ENCODE measurements around the gene ZSCAN25. TPM values are rescaled to one million over a fixed set of nuclear protein-coding genes. Genes with fewer than 3 reads are reported as not detected.
"Not testable (repeated sequence)": the region's sequence is repeated elsewhere in the genome, so short reads cannot be mapped to it uniquely, and the experiment has no call there.

The ZSCAN25 gene
- polyA plus RNA-seq (12.1 and 12.2 TPM in 2 replicates), polyA minus RNA-seq (21.9 and 23.2 TPM in 2 replicates)

DNA sequence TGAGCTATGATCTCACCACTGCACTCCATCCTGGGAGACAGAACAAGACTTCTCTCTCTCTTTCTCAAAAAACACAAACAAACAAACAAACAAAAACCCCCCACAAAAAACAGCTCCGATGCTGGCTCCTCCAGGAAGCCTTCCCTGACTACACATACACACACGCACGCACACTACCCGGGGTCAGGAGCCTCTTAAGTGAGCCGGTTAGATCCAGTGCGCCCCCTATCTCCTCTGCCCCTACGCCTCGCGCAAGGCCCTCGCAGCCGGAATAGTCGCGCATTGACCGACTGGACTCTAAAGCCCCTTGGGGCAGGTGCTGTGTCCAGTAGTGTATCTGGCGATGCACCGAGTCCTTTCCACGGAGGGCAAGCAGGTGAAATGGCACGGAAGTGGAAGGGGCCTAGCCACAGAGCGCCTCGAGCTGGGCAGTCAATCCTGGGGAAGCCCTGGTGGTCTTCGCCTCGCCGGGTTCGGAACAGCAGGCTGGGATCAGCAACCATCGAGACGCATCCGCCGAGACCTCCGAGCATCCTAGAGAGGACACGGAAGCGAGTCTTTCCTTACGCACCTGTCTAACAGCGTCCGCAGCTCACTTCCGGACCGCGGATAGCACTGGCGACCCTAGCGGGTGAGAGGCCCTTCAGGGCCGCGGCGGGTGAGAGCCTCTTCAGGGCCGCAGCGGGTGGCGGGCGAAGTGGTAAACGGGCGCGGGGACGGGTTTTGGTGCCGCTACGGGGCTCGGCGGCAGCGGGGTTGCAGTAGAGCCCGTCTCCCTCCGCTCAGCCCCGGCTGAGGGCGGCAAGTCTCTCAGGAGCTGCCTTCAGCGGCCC is at the start of gene ZSCAN25:
ZSCAN25 (plus strand) TSS at position 588 of the 833 bp plus-strand sequence. CDS start 2,661 bp downstream, outside the sequence.
- Histone ChIP-seq H3K4me3 (ENCODE audit: low read length) (peak within 1 kb of the TSS; percentile 99), H2AFZ (ENCODE audit: low read depth, low read length) (peak within 1 kb of the TSS; percentile 95), H3F3A (ENCODE audit: insufficient read depth, low read length, poor library complexity, severe bottlenecking) (no peaks in the 10 kb centered on the region), H3K27me3 (ENCODE audit: insufficient read depth, low read depth, low read length) (no peaks in the 10 kb centered on the region), H3K36me3 (ENCODE audit: insufficient read depth, low read length) (peaks cover 6% of the 10 kb centered on the region), H3K9me2 (ENCODE audit: insufficient read depth, low read length) (no peaks in the 10 kb centered on the region), H3K79me2 (replicated peaks; ENCODE audit: insufficient read depth, low read length) (peaks cover 16% of the 10 kb centered on the region), H4K20me1 (ENCODE audit: insufficient read depth) (no peaks in the 10 kb centered on the region), H3K9ac (ENCODE audit: low read length) (peak within 1 kb of the TSS; percentile 94), H3K4me2 (ENCODE audit: low read length) (peak within 1 kb of the TSS; percentile 63), H3K9me3 (ENCODE audit: low read length) (no peaks in the 10 kb centered on the region), H3K27ac (ENCODE audit: low read length) (peak within 1 kb of the TSS; percentile 83)
- TF ChIP-seq EP300 (conservative IDR thresholded peaks at IDR 0.05; ENCODE audit: poor library complexity, severe bottlenecking) (peak; percentile 52), RAD21 (conservative IDR thresholded peaks at IDR 0.05) (peak; percentile 51), SMC3 (conservative IDR thresholded peaks at IDR 0.05; ENCODE audit: poor library complexity) (peak; percentile 68), POLR2AphosphoS5 (IDR thresholded peaks at IDR 0.05) (peak; percentile 92), MXI1 (conservative IDR thresholded peaks at IDR 0.05; ENCODE audit: poor library complexity, severe bottlenecking) (peak; percentile 81), EZH2 (IDR thresholded peaks at IDR 0.05; ENCODE audit: borderline replicate concordance, insufficient read depth, low read length, poor library complexity, severe bottlenecking) (no peak), TAF1 (IDR thresholded peaks at IDR 0.05; ENCODE audit: low read depth) (peak; percentile 95)
- TF ChIP-seq, protein P1, sequence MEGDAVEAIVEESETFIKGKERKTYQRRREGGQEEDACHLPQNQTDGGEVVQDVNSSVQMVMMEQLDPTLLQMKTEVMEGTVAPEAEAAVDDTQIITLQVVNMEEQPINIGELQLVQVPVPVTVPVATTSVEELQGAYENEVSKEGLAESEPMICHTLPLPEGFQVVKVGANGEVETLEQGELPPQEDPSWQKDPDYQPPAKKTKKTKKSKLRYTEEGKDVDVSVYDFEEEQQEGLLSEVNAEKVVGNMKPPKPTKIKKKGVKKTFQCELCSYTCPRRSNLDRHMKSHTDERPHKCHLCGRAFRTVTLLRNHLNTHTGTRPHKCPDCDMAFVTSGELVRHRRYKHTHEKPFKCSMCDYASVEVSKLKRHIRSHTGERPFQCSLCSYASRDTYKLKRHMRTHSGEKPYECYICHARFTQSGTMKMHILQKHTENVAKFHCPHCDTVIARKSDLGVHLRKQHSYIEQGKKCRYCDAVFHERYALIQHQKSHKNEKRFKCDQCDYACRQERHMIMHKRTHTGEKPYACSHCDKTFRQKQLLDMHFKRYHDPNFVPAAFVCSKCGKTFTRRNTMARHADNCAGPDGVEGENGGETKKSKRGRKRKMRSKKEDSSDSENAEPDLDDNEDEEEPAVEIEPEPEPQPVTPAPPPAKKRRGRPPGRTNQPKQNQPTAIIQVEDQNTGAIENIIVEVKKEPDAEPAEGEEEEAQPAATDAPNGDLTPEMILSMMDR (IDR thresholded peaks at IDR 0.05; ENCODE audit: poor library complexity, severe bottlenecking): peak; percentile 77
- TF ChIP-seq, protein P2, sequence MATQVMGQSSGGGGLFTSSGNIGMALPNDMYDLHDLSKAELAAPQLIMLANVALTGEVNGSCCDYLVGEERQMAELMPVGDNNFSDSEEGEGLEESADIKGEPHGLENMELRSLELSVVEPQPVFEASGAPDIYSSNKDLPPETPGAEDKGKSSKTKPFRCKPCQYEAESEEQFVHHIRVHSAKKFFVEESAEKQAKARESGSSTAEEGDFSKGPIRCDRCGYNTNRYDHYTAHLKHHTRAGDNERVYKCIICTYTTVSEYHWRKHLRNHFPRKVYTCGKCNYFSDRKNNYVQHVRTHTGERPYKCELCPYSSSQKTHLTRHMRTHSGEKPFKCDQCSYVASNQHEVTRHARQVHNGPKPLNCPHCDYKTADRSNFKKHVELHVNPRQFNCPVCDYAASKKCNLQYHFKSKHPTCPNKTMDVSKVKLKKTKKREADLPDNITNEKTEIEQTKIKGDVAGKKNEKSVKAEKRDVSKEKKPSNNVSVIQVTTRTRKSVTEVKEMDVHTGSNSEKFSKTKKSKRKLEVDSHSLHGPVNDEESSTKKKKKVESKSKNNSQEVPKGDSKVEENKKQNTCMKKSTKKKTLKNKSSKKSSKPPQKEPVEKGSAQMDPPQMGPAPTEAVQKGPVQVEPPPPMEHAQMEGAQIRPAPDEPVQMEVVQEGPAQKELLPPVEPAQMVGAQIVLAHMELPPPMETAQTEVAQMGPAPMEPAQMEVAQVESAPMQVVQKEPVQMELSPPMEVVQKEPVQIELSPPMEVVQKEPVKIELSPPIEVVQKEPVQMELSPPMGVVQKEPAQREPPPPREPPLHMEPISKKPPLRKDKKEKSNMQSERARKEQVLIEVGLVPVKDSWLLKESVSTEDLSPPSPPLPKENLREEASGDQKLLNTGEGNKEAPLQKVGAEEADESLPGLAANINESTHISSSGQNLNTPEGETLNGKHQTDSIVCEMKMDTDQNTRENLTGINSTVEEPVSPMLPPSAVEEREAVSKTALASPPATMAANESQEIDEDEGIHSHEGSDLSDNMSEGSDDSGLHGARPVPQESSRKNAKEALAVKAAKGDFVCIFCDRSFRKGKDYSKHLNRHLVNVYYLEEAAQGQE (IDR thresholded peaks at IDR 0.05; ENCODE audit: borderline replicate concordance): peak; percentile 97

DNA sequence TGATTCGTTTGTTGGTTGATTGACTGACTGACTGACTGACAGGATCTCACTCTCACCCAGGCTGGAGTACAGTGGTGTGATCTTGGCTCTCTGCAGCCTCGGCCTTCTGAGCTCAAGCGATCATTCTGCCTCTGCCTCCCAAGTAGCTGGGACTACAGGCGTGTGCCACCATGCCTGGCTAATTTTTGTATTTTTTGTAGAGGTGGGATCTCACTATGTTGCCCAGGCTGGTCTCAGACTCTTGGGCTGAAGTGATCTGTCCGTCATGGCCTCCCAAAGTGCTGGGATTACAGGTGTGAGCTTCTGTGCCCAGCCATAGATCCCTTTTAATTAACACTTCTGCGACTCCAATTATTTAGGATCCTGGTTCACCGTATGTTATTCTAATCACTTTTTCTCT is 48.0 kb upstream of the ZSCAN25 start:
- not testable (repeated sequence) for H3K4me2 ChIP-seq (ENCODE audit: low read length); H3K27me3 ChIP-seq (ENCODE audit: insufficient read depth, low read depth, low read length); H3F3A ChIP-seq (ENCODE audit: insufficient read depth, low read length, poor library complexity, severe bottlenecking); H3K79me2 ChIP-seq (replicated peaks; ENCODE audit: insufficient read depth, low read length); H3K9me3 ChIP-seq (ENCODE audit: low read length); H3K27ac ChIP-seq (ENCODE audit: low read length); H3K4me3 ChIP-seq (ENCODE audit: low read length); H3K9me2 ChIP-seq (ENCODE audit: insufficient read depth, low read length); H4K20me1 ChIP-seq (ENCODE audit: insufficient read depth); H3K9ac ChIP-seq (ENCODE audit: low read length); H2AFZ ChIP-seq (ENCODE audit: low read depth, low read length); H3K36me3 ChIP-seq (ENCODE audit: insufficient read depth, low read length)

All from neural cell (in vitro differentiated cells).